HG03108 (cell line): ENCODE data around the gene SYNGR1.
"Not testable (repeated sequence)": the region's sequence is repeated elsewhere in the genome, so short reads cannot be mapped to it uniquely, and the experiment has no call there.

Source experiments
- ATAC-seq: cut with Tn5 transposase; IDR thresholded peaks from one replicate; pipeline ENCODE4 v1.9.1; 2021; ENCODE audit warnings: moderate library complexity; ENCODE audit not compliant: unreplicated experiment

SYNGR1 gene

DNA sequence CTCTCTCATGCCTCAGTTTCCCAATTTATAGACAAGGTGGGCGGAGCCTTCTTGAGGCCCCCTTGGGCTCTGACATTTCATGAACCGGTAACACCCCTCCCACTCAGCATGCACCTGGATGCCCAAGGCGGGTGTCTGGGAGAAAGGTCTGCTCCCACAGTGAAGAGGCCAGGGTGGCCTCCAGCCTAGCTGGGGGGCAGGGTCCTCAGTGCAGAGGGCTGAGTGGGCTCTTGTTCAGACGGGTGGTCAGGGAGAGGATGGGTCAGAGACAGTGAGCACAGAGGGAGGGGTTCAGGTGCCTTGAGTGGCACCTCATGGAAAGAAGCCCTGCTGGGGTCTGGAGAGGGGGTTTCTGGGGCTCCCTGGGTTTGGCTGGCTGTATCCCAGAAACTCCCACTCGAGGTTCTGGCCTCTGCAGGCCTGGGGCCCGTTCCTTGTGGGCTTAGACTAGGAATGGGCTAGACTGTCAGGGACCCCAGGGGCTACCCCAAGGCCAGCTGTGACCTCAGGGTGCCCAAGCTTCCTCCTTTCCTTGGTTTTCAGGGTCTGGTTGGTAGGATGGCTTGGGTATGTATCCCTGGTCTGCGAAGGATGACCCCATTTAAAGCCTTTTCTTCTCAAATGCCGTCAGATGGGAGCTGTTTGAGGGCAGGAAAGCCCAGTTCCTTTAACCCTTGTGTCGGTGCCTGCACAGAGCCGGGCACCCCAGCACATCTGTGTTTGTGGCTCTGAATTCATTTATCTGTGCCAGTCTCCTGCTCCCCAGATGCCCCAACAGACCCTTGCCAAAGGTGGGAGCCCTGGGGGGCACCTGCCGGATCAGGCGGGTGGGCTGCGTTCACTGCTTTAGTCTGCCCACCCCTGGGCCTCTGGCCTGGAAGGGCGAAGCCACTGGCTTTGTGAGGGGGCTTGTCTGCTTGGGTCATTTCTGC lies 1.2 kb downstream of the SYNGR1 start:
- peak; percentile 12 for ATAC-seq

DNA sequence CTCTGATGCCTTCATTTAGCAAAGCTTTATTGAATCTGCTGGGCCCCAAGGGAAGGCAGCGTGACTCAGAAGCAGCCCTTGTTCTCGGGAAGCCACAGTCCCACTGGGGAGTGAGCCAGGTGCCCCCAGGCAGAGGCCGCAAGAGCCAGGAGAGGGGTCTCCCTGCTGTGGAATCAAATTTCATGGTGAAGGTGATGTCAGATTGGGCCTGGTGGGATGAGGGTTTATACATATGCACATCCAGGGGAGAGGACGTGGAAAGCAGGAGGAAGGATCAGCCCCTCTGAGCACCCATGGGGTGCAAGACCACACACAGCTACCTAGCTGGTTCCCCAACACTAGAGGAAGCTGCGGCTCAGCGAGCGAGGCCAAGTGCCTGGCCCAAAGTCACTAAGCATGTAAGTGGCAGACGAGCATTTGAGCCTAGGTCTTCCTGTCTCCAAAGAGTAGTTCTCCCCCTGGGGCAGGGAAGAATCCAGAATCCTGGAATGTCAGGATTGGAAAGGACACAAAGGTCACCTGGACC lies 2.0 kb downstream of the SYNGR1 start:
- peak; percentile 46 for ATAC-seq

DNA sequence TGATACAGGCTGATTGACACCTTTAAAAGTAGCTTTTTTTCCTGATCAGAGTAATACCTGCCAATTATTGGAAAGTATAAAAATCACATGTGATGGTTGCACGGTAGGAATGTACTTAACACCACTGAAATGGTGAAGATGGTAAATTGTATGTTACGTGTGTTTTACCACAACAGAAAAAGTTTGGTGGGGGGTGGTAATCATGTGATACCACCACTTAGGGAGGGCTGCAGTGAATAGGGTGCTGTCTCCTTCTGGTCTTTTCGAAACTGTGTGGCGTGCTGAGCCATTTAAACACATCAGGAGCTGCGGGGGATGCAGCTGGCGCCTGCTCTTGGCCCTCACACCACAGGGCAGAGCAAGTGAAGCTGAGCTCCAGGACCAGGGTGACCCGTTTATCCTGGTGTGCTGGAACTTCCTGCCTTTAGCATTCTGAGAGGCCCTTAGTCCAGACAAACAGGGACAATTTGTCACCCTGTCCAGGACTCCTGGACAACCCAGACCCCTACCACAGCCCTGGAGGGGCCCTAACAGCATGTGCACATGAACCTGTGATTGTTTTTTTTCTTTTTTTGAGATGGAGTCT lies 2.6 kb downstream of the SYNGR1 start:
- ATAC-seq, result no peak

DNA sequence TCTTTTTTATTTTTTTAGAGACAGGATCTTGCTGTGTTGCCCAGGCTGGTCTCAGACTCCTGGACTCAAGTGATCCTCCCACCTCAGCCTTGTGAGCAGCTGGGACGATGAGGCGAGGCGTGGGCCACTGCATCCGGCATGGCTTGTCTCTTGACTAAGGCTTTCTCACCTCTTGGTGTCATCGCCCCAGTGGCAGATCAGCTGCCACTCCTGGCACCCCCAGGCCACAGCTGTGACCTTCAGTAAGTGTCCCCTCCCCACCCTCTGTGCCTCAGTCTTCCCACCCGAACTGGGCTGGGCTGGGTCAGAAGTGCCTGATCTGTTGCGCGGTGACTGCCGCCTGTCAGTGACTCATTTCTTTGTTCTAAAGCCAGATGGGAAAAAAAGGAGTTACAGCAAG lies 3.6 kb downstream of the SYNGR1 start:
- ATAC-seq, result no peak

DNA sequence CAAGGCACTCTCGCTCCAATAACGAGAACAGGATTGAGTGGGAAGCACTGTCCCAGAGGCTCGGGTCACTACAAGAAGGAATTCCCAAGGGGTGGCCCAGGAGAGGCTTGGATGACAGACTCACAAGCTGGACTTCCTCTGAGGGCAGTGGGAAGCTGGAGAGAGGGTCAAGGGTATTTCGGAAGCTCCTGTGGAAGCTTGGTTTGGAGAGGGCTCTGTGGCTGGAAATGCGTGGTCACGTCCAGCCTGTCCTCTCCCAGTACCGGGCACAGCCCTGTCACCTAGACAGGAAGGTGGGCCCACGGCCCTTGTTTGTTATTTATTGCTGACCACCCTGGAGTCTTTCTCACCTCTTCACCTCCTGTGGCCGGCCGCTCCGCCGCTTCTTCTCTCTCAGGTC lies 5.3 kb downstream of the SYNGR1 start:
- no peak for ATAC-seq

DNA sequence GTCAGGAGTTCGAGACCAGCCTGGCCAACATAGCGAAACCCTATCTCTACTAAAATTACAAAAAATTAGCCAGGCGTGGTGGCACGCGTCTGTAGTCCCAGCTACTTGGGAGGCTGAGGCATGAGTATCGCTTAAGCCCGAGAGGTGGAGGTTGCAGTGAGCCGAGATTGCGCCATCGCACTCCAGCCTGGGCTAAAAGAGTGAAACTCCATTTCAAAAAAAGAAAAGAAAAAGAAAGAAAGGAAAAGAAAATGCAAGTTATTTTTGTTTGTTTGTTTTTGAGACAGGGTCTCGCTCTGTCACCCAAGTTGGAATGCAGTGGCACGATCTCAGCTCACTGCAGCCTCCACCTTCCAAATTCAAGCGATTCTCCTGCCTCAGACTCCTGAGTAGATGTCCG lies 6.0 kb downstream of the SYNGR1 start:
- ATAC-seq, result not testable (repeated sequence)

DNA sequence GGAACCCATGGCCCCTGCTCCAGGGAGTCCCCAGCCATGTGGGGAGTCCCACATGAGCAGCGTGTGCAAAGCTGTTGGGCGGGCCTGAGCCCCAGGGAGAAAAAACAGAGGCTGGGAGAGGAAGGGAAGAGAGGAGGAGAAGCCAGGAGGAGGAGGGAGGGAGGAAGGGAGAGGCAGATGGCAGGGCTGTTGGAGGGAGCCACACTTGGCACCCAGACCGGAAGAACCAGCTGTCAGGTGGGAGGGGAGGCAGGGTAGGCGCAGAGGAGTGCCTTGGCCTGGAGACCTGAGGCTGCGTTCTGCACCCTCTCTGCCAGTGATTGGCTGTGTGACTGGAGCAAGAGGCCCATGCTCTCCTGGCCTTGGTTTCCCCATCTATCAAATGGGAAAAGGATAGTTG lies 6.7 kb downstream of the SYNGR1 start:
- no peak for ATAC-seq

DNA sequence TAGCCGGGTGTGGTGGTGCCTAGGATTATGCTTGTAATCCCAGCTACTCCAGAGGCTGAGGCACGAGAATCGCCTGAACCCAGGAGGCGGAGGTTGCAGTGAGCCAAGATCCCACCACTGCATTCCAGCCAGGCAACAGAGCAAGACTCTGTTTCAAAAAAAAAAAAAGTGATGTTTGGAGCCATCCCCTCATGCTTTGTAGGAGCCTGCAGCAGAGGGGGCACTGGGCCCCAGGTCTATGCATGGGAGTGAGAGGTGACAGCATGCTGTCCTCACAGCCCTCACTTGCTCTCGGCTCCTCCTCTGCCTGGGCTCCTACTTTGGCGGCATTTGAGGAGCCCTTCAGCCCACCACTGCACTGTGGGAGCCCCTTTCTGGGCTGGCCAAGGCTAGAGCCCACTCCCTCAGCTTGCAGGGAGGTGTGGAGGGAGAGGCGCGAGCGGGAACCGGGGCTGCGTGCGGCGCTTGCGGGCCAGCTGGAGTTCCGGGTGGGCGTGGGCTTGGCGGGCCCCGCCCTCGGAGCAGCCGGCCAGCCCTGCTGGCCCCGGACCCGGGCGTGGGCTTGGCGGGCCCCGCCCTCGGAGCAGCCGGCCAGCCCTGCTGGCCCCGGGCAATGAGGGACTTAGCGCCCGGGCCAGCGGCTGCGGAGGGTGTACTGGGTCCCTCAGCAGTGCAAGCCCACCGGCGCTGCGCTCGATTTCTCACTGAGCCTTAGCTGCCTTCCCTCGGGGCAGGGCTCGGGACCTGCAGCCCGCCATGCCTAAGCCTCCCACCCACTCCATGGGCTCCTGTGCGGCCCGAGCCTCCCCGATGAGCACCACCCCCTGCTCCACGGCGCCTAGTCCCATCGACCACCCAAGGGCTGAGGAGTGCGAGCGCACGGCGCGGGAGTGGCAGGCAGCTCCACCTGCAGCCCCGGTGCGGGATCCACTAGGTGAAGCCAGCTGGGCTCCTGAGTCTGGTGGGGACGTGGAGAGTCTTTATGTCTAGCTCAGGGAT lies 7.6 kb downstream of the SYNGR1 start:
- not testable (repeated sequence) for ATAC-seq

DNA sequence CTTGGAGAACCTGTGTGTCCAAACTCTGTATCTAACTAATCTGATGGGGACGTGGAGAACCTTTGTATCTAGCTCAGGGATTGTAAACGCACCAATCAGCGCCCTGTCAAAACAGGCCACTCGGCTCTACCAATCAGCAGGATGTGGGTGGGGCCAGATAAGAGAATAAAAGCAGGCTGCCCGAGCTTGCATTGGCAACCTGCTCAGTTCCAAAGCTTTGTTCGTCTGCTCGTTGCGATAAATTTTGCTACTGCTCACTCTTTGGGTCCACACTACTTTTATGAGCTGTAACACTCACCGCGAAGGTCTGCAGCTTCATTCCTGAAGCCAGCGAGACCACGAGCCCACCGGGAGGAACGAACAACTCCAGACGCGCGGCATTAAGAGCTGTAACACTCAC lies 8.4 kb downstream of the SYNGR1 start:
- not testable (repeated sequence) for ATAC-seq

DNA sequence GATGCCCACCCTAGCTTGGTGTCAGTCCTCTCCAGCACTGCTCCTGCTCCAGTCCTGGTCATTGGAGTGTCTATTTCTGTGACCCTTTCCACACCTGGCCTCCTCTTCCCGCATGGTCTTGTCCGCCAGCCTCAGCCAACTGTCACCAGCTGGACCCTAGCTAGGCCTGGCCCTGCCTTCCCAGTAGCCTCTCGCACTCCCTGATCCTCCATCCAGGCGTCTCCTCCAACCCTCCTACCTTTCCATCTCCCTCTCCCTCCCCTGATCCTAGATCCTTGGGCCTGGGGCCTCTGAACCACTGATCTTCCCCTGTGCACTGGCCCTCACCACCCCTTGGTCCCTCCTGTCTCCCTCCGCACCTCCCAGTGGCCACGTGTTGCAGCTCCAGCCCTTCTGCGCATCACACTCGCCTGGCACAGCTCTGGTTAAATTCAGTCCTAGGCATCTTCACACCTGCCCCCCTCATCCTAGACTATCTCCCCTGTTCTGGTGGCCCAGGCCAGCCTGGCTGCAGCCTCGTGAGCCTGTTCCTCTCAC lies 9.9 kb downstream of the SYNGR1 start:
- ATAC-seq, result no peak

DNA sequence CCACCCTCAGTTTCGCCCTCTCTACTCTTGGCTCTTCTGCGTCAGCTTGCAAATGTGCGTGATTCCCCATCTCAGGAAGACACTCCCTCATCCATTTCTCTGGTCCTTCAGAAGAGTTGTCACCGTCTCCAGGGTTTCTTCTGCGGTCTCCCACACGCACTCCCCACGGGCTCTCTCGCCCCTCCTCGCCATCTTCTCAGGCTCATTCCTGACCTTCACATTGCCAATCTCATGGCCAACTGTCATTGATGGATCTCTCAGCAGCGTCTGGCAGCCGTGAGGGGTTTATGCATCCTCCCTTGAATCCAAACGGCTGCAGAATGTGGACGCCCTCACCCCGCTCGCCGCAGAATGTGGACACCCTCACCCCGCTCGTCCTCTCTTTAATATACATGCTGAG lies 10.5 kb downstream of the SYNGR1 start:
- no peak for ATAC-seq

- ATAC-seq, result no peak
Measured at GRCh38 chr22:39360674-39361413, 11.1 kb downstream of the SYNGR1 start.

DNA sequence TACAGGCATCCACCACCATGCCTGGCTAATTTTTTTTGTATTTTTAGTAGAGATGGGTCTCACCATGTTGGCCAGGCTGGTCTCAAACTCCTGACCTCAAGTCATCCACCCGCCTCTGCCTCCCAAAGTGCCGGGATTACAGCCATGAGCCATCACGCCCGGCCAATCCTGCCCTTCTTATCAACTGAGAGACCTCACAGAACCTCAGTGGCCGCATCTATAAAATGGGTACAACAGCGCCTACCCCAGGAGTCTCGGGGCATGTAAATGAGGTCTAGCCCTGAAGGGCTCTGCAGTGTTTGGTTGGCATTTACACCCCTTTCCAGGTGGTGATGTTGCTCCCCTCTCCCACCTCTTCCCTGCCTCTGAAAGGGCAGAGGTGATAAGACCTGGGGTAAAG lies 11.7 kb downstream of the SYNGR1 start:
- no peak for ATAC-seq

- no peak for ATAC-seq
Measured at GRCh38 chr22:39362271-39362670, 12.5 kb downstream of the SYNGR1 start.

GRCh38 chr22:39362932-39363331 lies 13.1 kb downstream of the SYNGR1 start:
- ATAC-seq, result no peak

- ATAC-seq, result no peak
Measured at GRCh38 chr22:39363751-39364515, 14.1 kb downstream of the SYNGR1 start.

- ATAC-seq, result no peak
Measured at GRCh38 chr22:39364714-39365491, 15.1 kb downstream of the SYNGR1 start.

- no peak for ATAC-seq
Measured at GRCh38 chr22:39365492-39365780, 15.6 kb downstream of the SYNGR1 start.

GRCh38 chr22:39367035-39367434 lies 17.2 kb downstream of the SYNGR1 start:
- no peak for ATAC-seq
